AG04449 (cell line): Measurements from ENCODE around the gene CDK14.

ENCODE experiments used
- CTCF ChIA-PET: fragments of 350-600 bp; formaldehyde crosslinking; extraction: SDS; loops from one replicate; lab custom pipeline; 2021; ENCODE audit warnings: antibody characterized with exemption; lab: Yijun Ruan, JAX
- POLR2A ChIA-PET: fragments of 400-600, 350-600 bp; formaldehyde crosslinking; extraction: SDS; loops from one replicate; lab custom pipeline; 2020; ENCODE audit warnings: antibody characterized with exemption, inconsistent platforms; lab: Yijun Ruan, JAX
- DNase-seq: peaks from one replicate; pipeline ENCODE4 v3.0.0-alpha.2; 2010; ENCODE audit warnings: low read depth, low spot score
- H3K4me3 ChIP-seq: 2 replicates; pipeline ENCODE4 v1.5.1; 2011; ENCODE audit warnings: low read depth, mild to moderate bottlenecking, control low read depth, low read length
- CTCF ChIP-seq: IDR thresholded peaks from one replicate; pipeline ENCODE4 v1.5.1; 2011; ENCODE audit warnings: mild to moderate bottlenecking, moderate library complexity, low read length, control low read depth, inconsistent platforms; ENCODE audit not compliant: insufficient read depth; ENCODE audit errors: missing control alignments

Gene CDK14

GRCh38 chr7:90839316-90839715 lies 243.2 kb downstream of the CDK14 start:
- ChIA-PET POLR2A (no interaction called here), CTCF (no interaction called here)
- no peak for DNase-seq
- no peak for TF ChIP-seq CTCF
- no peak overlapping the region for H3K4me3 ChIP-seq

GRCh38 chr7:90839727-90840291 lies 243.7 kb downstream of the CDK14 start:
- no peak for TF ChIP-seq CTCF
- no peak for DNase-seq
- H3K4me3 ChIP-seq, result no peak overlapping the region
- ChIA-PET POLR2A (no interaction called here), CTCF (interaction anchor here (1.1 kb wide), 1 partner anchor 12 kb away, joined by 3 read pairs; no protein-coding TSS in a partner anchor)

GRCh38 chr7:90841759-90842429 lies 245.8 kb downstream of the CDK14 start:
- DNase-seq, result no peak
- POLR2A ChIA-PET, result no interaction called here
- H3K4me3 ChIP-seq, result no peak overlapping the region
- TF ChIP-seq CTCF, result no peak
- CTCF ChIA-PET, result no interaction called here

- CTCF ChIA-PET, result interaction anchor here (1.2 kb wide), 1 partner anchor 10 kb away, joined by 4 read pairs; no protein-coding TSS in a partner anchor
- no peak for DNase-seq
- no peak for TF ChIP-seq CTCF
- no peak overlapping the region for H3K4me3 ChIP-seq
- POLR2A ChIA-PET, result no interaction called here
Observed at GRCh38 chr7:90842430-90842788, 246.3 kb downstream of the CDK14 start.

GRCh38 chr7:90843472-90843871 lies 247.4 kb downstream of the CDK14 start:
- H3K4me3 ChIP-seq, result no peak overlapping the region
- ChIA-PET CTCF (interaction anchor here (1.2 kb wide), 1 partner anchor 9 kb away, joined by 4 read pairs; no protein-coding TSS in a partner anchor), POLR2A (no interaction called here)
- TF ChIP-seq CTCF, result no peak
- DNase-seq, result no peak

GRCh38 chr7:90844421-90844820 lies 248.3 kb downstream of the CDK14 start:
- DNase-seq, result no peak
- no peak for TF ChIP-seq CTCF
- CTCF ChIA-PET, result no interaction called here
- POLR2A ChIA-PET, result no interaction called here
- no peak overlapping the region for H3K4me3 ChIP-seq
